Kidney (tissue), 14 donors: ENCODE data around the gene TPRN. TPM values are rescaled to one million over a fixed set of nuclear protein-coding genes. Genes with fewer than 3 reads are reported as not detected.
A peak's percentile ranks its signal among the peaks of the same experiment; 100 is the strongest.

Experiments used
- DNase-seq, 5 donors: peaks; one replicate each; pipeline ENCODE4 v3.0.0-alpha.2; 2013 to 2020
- FAIRE-seq: peaks from 2 replicates; lab custom pipeline; 2012; peaks lifted over from hg19 to GRCh38; lab: Jason Lieb, UNC
- H3K27ac ChIP-seq, 2 donors: one replicate each; pipeline ENCODE4 v1.7.0; 2013; ENCODE audit warnings: low read depth in 2 of 2, low read length in 2 of 2, inconsistent platforms in 1 of 2
- H3K27me3 ChIP-seq: one replicate; pipeline ENCODE4 v1.7.1; 2013; ENCODE audit warnings: low read length, inconsistent platforms; ENCODE audit not compliant: control insufficient read depth, insufficient read depth
- H3K36me3 ChIP-seq, 3 donors: one replicate each; pipeline versions ENCODE4 v1.7.0 to v1.7.1; 2013; ENCODE audit warnings: low read length in 3 of 3, control low read depth in 1 of 3, inconsistent platforms in 1 of 3; ENCODE audit not compliant: insufficient read depth in 3 of 3, control insufficient read depth in 2 of 3
- H3K4me1 ChIP-seq, 3 donors: one replicate each; pipeline versions ENCODE4 v1.7.0 to v1.7.1; 2013; ENCODE audit warnings: low read length in 3 of 3, inconsistent platforms in 1 of 3, low read depth in 1 of 3; ENCODE audit not compliant: control insufficient read depth in 2 of 3, insufficient read depth in 2 of 3
- H3K4me3 ChIP-seq, 3 donors: one replicate each; pipeline versions ENCODE4 v1.7.0 to v1.8.1; 2013; ENCODE audit warnings: low read length in 3 of 3, control low read depth in 1 of 3, inconsistent platforms in 1 of 3
- H3K9ac ChIP-seq, 3 donors: one replicate each; pipeline versions ENCODE4 v1.7.0 to v1.7.1; 2013; ENCODE audit warnings: low read length in 3 of 3, control low read depth in 1 of 3, inconsistent platforms in 1 of 3
- H3K9me3 ChIP-seq, 3 donors: one replicate each; pipeline versions ENCODE4 v1.7.0 to v1.7.1; 2013; ENCODE audit warnings: low read length in 3 of 3, control low read depth in 1 of 3, inconsistent platforms in 1 of 3; ENCODE audit not compliant: control insufficient read depth in 2 of 3, insufficient read depth in 1 of 3
- intact Hi-C: fragments of 100-400 bp; cut with DNase I; formaldehyde crosslinking; loops from one replicate; pipeline ENCODE4 v1.11.1; 2022
- polyA plus RNA-seq: library from polyadenylated mRNA; stranded (reverse); fragments of 350-450 nt; fragmentation: Illumina TruSeq; extraction: RNeasy Lipid Tissue Mini Kit (QIAGEN cat#74804); gene quantifications from one replicate; pipeline ENCODE4 v1.2.3, GENCODE V29; 2014; ENCODE audit warnings: low read depth, low replicate concordance; ENCODE audit not compliant: insufficient read depth
- total RNA-seq: library from RNA; stranded (reverse); fragmentation: NEBNext Ultra II Directional; extraction: Animal tissue kit (Norgen Biotek cat#: 25700); gene quantifications from one replicate; pipeline ENCODE4 v1.2.1, GENCODE V29; 2021
- TF ChIP-seq, protein P1 (sequence below): IDR thresholded peaks from 3 replicates; pipeline ENCODE4 v1.5.1; 2012; ENCODE audit warnings: mild to moderate bottlenecking, moderate library complexity, borderline replicate concordance; ENCODE audit not compliant: insufficient read depth; ENCODE audit errors: extremely low read depth
- donor health status: control.
- donor health status: control.
- donor health status: control.
- donor health status: control.
- donor health status: control.
- donor health status: DM: yes; HTN: yes; CAD: no.
- donor health status: Normal renal cell carcinoma (clear cell type).

The TPRN gene
- total and polyA plus RNA-seq, 2 donors from 2014 or later = 47.2 to 49.5 TPM

DNA sequence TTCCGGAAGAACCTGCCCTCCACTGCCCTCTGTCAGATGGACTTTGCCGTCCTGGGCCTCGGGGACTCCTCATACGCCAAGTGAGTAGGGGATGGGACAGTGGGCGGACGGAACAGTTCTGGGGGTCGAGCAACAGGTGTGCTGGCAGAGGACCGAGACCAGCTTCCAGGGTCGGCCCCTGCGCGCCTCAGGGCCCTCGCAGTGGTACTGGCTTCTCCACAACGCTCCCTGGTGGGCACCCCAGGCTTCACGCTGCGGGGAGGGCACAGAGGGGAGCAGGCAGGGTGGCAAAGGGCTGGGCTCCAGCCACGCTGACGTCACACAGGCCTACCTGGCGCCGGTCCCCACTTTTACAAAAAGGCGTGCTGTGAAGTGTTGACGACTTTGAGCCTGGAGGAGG is 12.0 kb upstream of the TPRN start:
- DNase-seq (no peak), FAIRE-seq (no peak)
- Histone ChIP-seq H3K4me3 (no peak overlapping the region), H3K9me3 (no peaks in the 10 kb centered on the region), H3K27ac (no peak overlapping the region), H3K4me1 (peaks cover 0 to 9% (median 0%) of the 10 kb centered on the region in 3 donors), H3K27me3 (no peaks in the 10 kb centered on the region), H3K36me3 (peaks cover 0 to 2% (median 0%) of the 10 kb centered on the region in 3 donors), H3K9ac (no peak overlapping the region)
- intact Hi-C loops = no loop called here
- TF ChIP-seq, protein P1, sequence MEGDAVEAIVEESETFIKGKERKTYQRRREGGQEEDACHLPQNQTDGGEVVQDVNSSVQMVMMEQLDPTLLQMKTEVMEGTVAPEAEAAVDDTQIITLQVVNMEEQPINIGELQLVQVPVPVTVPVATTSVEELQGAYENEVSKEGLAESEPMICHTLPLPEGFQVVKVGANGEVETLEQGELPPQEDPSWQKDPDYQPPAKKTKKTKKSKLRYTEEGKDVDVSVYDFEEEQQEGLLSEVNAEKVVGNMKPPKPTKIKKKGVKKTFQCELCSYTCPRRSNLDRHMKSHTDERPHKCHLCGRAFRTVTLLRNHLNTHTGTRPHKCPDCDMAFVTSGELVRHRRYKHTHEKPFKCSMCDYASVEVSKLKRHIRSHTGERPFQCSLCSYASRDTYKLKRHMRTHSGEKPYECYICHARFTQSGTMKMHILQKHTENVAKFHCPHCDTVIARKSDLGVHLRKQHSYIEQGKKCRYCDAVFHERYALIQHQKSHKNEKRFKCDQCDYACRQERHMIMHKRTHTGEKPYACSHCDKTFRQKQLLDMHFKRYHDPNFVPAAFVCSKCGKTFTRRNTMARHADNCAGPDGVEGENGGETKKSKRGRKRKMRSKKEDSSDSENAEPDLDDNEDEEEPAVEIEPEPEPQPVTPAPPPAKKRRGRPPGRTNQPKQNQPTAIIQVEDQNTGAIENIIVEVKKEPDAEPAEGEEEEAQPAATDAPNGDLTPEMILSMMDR = no peak

DNA sequence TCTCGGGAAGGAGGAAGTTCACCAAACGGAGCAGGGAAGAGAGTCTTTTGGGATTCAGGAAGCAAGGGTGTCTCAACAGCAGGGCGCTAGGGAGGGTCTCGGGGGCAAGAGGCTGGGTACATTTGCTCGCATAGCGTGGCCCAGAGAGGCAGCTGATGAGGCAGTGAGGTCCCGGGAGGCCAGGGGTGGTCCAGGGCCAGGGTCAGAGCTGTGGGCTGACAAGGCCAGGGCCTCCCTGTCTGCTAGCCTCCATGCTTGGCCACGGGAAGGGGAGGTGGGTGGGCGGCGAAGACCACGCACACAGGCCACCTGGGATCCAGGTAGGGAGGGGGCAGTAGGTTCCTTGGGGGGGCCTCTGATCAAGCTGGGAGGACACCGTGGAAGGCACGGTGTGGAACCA is 11.0 kb upstream of the TPRN start:
- Histone ChIP-seq H3K36me3 (peaks cover 0 to 2% (median 0%) of the 10 kb centered on the region in 3 donors), H3K9me3 (no peaks in the 10 kb centered on the region), H3K27ac (no peak overlapping the region), H3K4me1 (peaks cover 0 to 5% (median 0%) of the 10 kb centered on the region in 3 donors), H3K4me3 (no peak overlapping the region), H3K9ac (no peak overlapping the region), H3K27me3 (no peaks in the 10 kb centered on the region)
- DNase-seq (no peak), FAIRE-seq (no peak)
- intact Hi-C loops = no loop called here
- TF ChIP-seq, protein P1 = no peak

DNA sequence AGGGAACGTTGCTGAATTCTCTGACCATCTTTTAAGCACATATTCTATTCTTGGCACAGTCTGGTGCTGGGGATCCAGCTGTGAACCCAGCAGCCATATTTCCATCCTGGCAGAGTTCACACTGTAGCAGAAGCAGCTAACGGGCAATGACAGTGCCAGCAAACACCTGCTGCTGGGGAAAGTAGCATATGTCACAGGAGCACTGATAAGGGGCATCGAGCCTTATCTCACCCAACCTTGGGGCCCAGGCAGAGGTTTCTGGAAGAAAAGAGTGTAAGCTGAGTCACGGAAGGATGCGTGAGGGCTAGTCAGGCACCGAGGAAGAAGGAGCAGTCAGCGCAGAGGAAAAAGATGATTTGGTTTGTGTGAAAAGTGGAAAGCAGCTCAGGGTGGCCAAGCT is 6.1 kb upstream of the TPRN start:
- Histone ChIP-seq H3K36me3 (no peaks in the 10 kb centered on the region), H3K9me3 (no peaks in the 10 kb centered on the region), H3K9ac (peak overlapping the region in 1 of 3 donors; percentile 88), H3K27ac (no peak overlapping the region), H3K4me1 (peaks cover 3 to 30% (median 8%) of the 10 kb centered on the region in 3 donors), H3K4me3 (peak overlapping the region; percentile 73 to 97 (median 78)), H3K27me3 (no peaks in the 10 kb centered on the region)
- DNase-seq = no peak
- TF ChIP-seq, protein P1 = no peak
- intact Hi-C loops = no loop called here
- no peak for FAIRE-seq
